ENCODE data around the gene NEGR1.

NEGR1 gene

DNA sequence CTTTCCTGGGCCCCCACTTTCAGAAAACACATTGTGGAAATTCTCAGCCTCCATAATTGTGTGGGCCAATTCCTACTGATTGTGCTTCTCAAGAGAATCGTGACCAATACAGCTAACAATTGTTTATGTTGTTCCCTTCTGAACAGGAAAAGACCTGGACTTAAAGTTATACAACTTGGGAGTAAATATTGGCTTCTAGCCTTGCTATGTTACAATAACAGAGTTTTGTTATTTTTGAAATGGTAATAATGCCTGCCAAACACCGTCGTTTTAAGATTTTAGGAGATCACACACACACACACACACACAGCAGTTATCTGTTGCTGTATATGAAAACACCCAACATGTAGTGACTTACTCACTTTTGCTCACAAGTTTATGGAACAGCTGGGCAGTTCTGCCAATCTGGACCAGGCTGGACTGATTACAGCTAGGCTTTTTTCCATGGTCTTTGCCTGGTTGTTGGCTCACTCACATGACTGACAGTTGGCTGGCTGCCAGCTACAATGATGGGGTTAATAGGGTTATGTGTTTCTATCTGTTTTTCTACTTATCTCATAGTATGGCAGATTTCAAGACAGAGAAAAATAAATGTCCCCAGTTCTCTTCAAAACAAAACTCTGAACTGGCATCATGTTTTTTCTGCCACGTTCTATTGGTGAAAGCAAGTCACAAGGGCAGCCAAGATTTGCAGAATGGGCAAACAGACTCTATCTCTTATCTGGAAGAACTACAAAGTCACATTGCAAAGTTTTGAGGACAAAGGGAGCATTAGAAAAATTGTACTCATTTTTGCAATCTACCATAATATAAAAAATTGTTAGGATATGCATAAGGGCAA is 447.5 kb downstream of the NEGR1 start:
- no peak for DNase-seq (ENCODE audit: low read depth, low spot score)
- TF ChIP-seq, protein P1, sequence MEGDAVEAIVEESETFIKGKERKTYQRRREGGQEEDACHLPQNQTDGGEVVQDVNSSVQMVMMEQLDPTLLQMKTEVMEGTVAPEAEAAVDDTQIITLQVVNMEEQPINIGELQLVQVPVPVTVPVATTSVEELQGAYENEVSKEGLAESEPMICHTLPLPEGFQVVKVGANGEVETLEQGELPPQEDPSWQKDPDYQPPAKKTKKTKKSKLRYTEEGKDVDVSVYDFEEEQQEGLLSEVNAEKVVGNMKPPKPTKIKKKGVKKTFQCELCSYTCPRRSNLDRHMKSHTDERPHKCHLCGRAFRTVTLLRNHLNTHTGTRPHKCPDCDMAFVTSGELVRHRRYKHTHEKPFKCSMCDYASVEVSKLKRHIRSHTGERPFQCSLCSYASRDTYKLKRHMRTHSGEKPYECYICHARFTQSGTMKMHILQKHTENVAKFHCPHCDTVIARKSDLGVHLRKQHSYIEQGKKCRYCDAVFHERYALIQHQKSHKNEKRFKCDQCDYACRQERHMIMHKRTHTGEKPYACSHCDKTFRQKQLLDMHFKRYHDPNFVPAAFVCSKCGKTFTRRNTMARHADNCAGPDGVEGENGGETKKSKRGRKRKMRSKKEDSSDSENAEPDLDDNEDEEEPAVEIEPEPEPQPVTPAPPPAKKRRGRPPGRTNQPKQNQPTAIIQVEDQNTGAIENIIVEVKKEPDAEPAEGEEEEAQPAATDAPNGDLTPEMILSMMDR (IDR thresholded peaks at IDR 0.05; ENCODE audit: low read depth, low read length): no peak
- in situ Hi-C loops (cut with HindIII; ENCODE audit: low sequenced_read_pairs): no loop called here
- H3K4me3 ChIP-seq (ENCODE audit: low read depth, low read length): no peak overlapping the region

DNA sequence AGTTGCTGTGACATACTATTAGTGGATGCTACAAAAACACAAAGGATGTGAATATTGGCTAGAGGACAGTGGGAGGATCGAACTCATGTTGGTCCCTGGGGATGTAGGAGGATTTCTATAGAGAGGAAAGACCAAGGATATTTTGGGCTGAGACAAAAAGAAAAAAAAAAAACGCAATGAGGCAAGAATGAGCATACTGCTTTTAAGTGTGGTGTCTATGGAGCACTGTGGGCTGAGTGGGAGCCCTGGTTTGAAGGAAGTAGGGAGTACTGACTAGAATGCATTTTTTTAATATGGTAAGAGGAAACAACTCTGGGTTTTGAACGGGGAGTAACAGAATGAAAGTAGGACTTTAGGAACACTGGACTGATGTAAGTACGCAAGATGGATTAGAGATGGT is 450.7 kb downstream of the NEGR1 start:
- TF ChIP-seq, protein P1 (IDR thresholded peaks at IDR 0.05; ENCODE audit: low read depth, low read length): no peak
- in situ Hi-C loops (cut with HindIII; ENCODE audit: low sequenced_read_pairs): no loop called here
- no peak for DNase-seq (ENCODE audit: low read depth, low spot score)
- H3K4me3 ChIP-seq (ENCODE audit: low read depth, low read length): no peak overlapping the region

DNA sequence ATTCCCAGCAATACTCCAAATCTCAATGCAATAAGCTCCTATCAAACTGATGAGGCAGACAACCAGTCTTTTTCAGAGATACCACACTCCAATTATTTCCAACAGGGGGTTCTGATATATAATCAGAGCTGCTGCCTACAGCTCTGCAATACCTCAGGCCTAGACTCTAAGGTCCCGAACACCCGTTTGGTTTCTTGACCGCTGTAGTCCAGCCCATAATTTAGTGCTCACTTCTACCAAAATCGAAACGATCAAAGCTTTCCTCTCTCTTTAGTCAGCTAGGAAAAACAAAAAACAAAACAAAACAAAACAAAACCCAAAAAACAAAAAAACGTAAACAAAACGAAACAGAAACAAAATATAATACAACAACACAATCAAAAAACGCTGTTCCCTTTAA is 453.0 kb downstream of the NEGR1 start:
- in situ Hi-C loops (cut with HindIII; ENCODE audit: low sequenced_read_pairs): no loop called here

DNA sequence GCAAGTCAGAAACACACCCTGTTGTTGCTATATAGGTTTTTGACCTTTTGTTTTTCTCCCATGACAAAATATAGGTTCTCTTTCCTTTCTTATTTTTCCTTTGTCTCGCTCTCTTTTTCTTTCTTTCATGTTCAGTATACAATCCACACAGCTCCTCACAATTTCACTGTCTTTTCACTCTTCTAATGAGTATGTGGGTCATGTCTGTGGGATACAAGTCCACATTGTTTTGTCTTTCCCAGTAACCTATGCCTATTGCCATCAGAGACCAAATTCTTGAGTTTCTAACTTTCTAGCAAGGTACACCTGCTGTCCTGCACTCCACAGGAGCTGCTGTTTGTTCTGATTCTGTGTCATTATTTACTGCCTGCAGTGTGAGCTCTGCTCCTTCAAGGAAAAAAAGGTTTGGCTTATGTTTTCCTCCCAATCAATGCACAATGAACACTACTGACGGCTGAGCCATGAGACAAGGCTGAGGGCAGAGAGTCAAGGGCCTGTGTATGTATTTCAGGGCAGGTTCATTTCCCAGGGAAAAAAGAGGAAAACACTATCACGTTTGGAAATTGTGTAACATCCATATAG is 453.8 kb downstream of the NEGR1 start:
- no peak overlapping the region for H3K4me3 ChIP-seq (ENCODE audit: low read depth, low read length)
- in situ Hi-C loops (cut with HindIII; ENCODE audit: low sequenced_read_pairs): no loop called here
- TF ChIP-seq, protein P1 (IDR thresholded peaks at IDR 0.05; ENCODE audit: low read depth, low read length): no peak
- DNase-seq (ENCODE audit: low read depth, low spot score): no peak

More for the DNA sequence above, 453.0 kb downstream of the NEGR1 start:
- H3K4me3 ChIP-seq (ENCODE audit: low read depth, low read length): no peak overlapping the region
- DNase-seq (ENCODE audit: low read depth, low spot score): no peak
- TF ChIP-seq, protein P1 (IDR thresholded peaks at IDR 0.05; ENCODE audit: low read depth, low read length): no peak

DNA sequence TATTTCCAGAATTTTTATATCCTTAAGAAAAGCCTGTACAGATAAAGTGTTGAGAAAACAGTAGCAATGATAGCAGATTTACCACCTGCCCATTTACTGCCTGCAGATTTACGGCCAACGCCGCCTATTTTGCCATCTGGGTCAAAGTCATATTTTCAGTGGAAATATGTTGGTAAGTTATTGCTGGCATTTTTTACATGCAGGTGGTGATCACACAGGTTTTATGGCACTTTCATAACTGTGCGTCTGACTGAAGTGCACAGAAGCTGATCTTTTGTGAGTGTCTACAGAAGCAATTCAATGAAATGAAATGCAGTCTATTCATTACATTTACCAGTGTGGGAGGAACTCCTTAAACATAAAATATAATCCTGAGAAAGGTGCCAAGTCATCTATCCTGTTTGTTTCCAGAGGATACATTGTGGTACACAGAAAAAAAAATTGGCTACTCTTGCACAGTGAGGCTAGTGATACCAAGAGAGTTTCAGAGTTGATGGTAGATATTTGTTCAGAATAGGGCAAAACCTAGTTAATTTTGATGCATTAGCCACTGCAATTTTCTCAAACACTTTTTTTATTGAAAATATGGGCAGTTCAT is 458.5 kb downstream of the NEGR1 start:
- in situ Hi-C loops (cut with HindIII; ENCODE audit: low sequenced_read_pairs): no loop called here
- DNase-seq (ENCODE audit: low read depth, low spot score): no peak
- TF ChIP-seq, protein P1 (IDR thresholded peaks at IDR 0.05; ENCODE audit: low read depth, low read length): no peak
- H3K4me3 ChIP-seq (ENCODE audit: low read depth, low read length): no peak overlapping the region

DNA sequence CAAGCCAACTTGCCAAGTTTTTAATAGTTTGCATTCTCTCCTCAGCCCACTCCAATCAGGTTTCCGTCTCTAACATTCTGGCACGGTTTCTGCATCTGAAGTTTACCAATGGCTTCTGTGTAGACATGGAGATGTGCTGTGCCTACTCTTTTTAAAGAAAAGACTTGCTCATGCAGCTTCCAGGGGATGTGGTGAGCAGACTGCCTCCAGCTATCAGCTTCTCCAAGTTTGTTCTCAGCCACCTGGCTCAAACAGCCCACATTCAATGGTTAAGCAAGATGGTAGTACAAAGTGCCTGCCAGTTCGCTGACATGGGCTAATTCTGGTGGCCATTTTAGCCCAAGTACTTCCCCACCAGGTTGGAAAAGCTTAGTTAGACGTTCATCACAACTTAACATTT is 465.3 kb downstream of the NEGR1 start:
- in situ Hi-C loops (cut with HindIII; ENCODE audit: low sequenced_read_pairs): no loop called here
- TF ChIP-seq, protein P1 (IDR thresholded peaks at IDR 0.05; ENCODE audit: low read depth, low read length): no peak
- no peak for DNase-seq (ENCODE audit: low read depth, low spot score)
- H3K4me3 ChIP-seq (ENCODE audit: low read depth, low read length): no peak overlapping the region
